IMR-90 (cell line): ENCODE data around the gene MYOF. TPM values are rescaled to one million over a fixed set of nuclear protein-coding genes. Genes with fewer than 3 reads are reported as not detected.

Experiments
- FOS ChIP-seq: fragments of 150-350 bp; IDR thresholded peaks from 2 replicates; pipeline ENCODE4 v1.6.1; 2016; ENCODE audit warnings: low read depth, low read length
- polyA plus RNA-seq, 3 experiments: library from polyadenylated mRNA; depleted of rRNA; stranded (reverse); fragments of >200 nt; gene quantifications; 2 replicates each; pipeline ENCODE4 v1.2.3, GENCODE V29; 2012; ENCODE audit warnings: low replicate concordance in 1 of 3
- total RNA-seq: library from RNA; depleted of rRNA; stranded (reverse); fragments of >200 nt; gene quantifications from 2 replicates; pipeline ENCODE4 v1.2.3, GENCODE V29; 2012
- TF ChIP-seq, protein P1 (sequence below): fragments of 150-350 bp; IDR thresholded peaks from 2 replicates; pipeline ENCODE4 v1.6.1; 2017; ENCODE audit warnings: mild to moderate bottlenecking, antibody characterized with exemption, low read length, low read depth

Gene MYOF
- total and polyA plus RNA-seq, 2 of the 4 experiments (the other 2 are of a cell fraction), result 221 to 281 TPM

DNA sequence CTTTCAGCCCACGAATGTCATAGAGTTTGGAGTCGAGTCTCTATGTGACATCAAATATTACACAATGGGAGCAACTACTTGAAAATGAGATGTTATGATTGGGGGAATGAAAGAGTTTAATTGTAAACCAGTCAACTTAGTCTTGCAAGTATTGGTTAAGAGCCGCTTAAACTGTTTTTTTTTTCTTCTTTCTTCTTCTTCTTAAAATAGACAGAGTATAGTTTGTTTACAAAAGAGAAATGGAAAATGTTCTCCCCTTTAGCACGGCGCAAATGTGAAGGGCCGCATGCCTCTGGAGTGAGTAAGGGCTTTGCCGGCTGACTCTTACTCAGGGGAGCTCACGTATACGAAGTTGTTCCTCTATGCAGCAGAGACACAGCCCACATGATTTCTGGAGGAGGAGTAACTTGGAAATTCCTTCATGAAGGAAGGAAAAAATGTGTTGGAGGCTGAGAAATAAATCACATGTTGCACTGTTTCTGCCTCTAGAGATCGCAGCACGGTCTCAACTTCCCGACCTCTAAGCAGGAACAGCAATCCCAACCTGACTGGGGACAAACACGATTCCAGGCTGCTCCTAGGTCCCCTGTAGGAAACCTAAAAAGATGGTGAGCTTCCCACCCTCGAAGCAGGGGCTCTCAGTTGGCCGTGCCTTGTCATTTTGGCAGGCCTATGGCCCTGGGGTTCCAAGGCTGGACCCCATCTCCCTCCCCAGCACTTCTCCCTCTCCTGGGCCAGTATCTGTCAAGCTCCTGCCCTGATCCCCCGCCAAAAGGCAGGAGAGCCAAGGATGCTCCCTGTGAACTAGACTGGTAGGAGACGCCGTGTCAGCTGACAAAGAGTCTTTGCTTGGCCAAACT, 44.8 kb downstream of the MYOF start (continued):
- TF ChIP-seq FOS, result peak; percentile 78; the same call in 1 of the 2 replicates
- TF ChIP-seq, protein P1, sequence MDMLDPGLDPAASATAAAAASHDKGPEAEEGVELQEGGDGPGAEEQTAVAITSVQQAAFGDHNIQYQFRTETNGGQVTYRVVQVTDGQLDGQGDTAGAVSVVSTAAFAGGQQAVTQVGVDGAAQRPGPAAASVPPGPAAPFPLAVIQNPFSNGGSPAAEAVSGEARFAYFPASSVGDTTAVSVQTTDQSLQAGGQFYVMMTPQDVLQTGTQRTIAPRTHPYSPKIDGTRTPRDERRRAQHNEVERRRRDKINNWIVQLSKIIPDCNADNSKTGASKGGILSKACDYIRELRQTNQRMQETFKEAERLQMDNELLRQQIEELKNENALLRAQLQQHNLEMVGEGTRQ, result peak; percentile 84
